Myometrial cell (primary cell): ENCODE data around the gene HNRNPM. TPM values are rescaled to one million over a fixed set of nuclear protein-coding genes. Genes with fewer than 3 reads are reported as not detected.

ENCODE experiments used
- total RNA-seq: library from RNA; depleted of rRNA; stranded (reverse); fragments of >200 nt; gene quantifications from 2 replicates; pipeline ENCODE4 v1.2.3, GENCODE V29; 2015

HNRNPM gene, protein sequence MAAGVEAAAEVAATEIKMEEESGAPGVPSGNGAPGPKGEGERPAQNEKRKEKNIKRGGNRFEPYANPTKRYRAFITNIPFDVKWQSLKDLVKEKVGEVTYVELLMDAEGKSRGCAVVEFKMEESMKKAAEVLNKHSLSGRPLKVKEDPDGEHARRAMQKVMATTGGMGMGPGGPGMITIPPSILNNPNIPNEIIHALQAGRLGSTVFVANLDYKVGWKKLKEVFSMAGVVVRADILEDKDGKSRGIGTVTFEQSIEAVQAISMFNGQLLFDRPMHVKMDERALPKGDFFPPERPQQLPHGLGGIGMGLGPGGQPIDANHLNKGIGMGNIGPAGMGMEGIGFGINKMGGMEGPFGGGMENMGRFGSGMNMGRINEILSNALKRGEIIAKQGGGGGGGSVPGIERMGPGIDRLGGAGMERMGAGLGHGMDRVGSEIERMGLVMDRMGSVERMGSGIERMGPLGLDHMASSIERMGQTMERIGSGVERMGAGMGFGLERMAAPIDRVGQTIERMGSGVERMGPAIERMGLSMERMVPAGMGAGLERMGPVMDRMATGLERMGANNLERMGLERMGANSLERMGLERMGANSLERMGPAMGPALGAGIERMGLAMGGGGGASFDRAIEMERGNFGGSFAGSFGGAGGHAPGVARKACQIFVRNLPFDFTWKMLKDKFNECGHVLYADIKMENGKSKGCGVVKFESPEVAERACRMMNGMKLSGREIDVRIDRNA
- 100 and 117 TPM in 2 replicates for total RNA-seq

DNA sequence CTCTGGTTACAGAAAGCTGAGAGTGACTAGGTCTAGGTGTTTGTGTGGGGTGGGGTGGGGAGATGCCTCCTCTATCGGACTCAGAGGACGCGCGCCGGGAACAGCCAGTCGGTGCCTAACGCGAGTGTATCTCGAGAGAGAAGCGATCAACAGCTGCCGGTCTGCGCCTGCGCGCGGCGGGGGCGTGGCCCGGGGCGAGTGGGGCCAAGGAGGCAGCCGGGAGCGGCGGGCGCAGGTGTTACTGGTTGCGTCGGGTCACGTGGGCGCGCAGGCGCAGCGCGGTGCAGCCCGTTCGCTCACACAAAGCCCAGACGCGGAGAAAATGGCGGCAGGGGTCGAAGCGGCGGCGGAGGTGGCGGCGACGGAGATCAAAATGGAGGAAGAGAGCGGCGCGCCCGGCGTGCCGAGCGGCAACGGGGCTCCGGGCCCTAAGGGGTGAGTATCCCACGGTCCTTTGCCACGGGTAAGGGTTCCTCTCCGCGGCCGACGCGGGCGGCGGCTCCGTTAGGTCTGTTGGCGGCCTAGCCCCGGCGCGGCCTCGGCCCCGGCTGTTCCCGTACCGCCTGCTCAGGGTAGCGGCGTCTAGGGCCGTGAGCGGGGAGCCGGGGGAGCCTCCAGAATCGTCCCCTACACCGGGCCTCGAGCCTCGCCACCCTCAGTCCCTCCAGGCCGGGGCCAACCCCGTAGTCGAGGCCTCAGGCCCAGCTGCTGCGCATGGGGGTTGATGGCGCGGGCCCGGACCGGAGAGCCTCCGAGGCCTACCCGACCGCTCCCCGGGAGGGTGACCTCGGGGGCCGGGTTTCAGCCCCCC is at the start of gene HNRNPM:
Gene HNRNPM (plus strand): TSS at position 299 of the 811 bp plus-strand sequence. CDS start 24 bp downstream, at position 323.

DNA sequence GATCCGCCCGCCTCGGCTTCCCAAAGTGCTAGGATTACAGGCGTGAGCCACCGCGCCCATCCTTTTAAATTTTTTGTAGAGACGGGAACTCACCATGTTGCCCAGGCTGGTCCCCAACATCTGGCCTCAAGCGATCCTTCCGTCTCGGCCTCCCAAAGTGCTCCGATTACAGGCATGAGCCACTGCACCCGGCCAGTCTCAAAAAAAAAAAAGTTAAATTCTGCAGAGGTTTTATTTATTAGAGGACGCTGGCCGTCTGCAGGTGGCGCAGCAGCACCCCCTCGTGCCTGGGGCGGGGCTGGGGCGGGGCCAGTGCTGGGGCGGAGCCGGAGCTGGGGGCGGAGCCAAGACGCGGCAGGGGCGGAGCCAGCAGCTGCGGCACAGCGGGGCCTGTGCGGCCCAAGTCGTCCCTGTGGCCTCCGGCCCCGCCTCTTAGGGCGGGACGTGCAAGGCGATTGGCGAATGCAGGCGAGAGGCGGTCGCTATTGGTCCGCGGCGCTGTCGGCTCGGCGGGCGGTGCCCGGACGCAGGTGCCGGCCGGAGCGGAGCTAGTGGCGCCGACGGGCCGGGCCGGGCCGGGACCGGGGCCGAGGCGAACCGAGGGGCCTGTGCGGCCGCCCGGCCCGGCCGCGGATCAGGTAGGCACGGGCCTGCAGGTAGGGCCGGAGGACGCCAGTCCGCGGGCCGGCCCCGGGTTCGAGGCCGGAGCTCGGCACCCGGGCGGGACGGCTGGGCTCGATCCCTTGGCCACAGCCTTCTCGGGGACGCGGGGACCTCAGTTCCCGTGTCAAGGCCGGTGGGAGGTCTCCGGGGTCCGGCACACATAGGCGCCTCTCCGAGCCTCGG is 31.8 kb upstream of the HNRNPM start, which contains the start of gene MARCHF2:
Gene MARCHF2 (plus strand): TSS at position 523 of the 846 bp plus-strand sequence. CDS start 8,536 bp downstream, outside the sequence.

DNA sequence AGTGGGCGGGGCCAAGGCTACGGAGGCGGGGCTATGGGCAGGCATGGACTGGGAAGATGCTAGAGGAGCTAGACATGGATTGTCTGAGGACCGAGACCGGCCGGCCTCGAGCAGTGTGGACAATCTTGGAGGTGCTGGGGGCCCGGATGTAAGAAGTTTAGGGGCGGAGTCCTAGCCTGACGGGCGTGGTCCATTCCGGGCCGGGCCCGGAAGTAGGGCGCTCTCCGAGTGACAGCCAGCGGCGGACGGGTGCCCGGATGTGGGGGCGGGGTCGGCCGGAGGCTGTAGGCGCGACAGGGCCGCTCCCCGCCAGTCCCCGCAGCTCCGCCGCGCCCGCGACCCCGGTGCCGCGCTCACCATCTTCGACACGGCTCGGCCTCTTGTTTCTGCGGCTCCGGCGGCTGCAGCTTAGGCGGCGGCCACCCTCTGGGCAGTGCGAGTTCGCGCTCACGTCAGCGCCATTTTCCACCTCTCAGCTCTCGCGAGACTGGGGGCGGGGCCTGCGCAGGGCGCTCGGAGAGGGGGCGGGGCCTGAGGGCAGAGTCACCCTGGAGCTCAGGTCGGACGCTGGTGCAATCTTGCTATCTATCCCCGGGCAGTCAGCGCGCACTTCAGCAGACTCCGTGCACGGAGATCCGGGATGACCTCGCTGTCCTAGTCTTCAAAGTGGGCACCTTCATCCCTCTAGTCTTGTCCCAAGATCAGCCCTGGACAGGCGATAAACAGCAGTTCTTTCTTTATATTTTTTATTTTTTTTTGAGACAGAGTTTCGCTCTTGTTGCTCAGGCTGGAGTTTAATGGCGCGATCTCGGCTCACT is 69.1 kb downstream of the HNRNPM start, which contains the start of gene ZNF414:
Gene ZNF414 (minus strand): TSS at position 481 of the 818 bp plus-strand sequence. CDS start 121 bp downstream, at position 360.

Other genes starting within 250 kb of the HNRNPM start
- gene CERS4, start 235.6 kb upstream of the HNRNPM start, total RNA-seq, result 8.1 and 10.1 TPM in 2 replicates
- gene CD320, start 136.6 kb upstream of the HNRNPM start, total RNA-seq, result 105 and 133 TPM in 2 replicates
- 16.1 and 39.3 TPM in 2 replicates for gene NDUFA7, start 123.6 kb upstream of the HNRNPM start, total RNA-seq
- 283 and 489 TPM in 2 replicates for gene RPS28, start 123.5 kb upstream of the HNRNPM start, total RNA-seq
- gene KANK3, start 101.7 kb upstream of the HNRNPM start, total RNA-seq, result 2.9 and 3.7 TPM in 2 replicates
- gene ANGPTL4, start 80.8 kb upstream of the HNRNPM start, total RNA-seq, result 9.8 and 9.9 TPM in 2 replicates
- 13.8 and 14.1 TPM in 2 replicates for gene RAB11B, start 54.6 kb upstream of the HNRNPM start, total RNA-seq
- 96.6 and 111 TPM in 2 replicates for gene MARCHF2, start 31.7 kb upstream of the HNRNPM start, total RNA-seq
- not detected in 2 replicates for gene PRAM1, start 57.7 kb downstream of the HNRNPM start, total RNA-seq
- gene ZNF414, start 69.2 kb downstream of the HNRNPM start, total RNA-seq, result 2.7 and 14.7 TPM in 2 replicates
- 0.53 and 2.3 TPM in 2 replicates for gene MYO1F, start 132.5 kb downstream of the HNRNPM start, total RNA-seq
- gene ADAMTS10, start 165.7 kb downstream of the HNRNPM start, total RNA-seq, result under 0.01 and 7.6 TPM in 2 replicates
- not detected in 2 replicates for gene NFILZ, start 185.7 kb downstream of the HNRNPM start, total RNA-seq